ENCODE results near the gene RRP1. TPM values are rescaled to one million over a fixed set of nuclear protein-coding genes. Genes with fewer than 3 reads are reported as not detected.
A peak's percentile ranks its signal among the peaks of the same experiment; 100 is the strongest.

RRP1 gene
- total RNA-seq, 8 experiments from 2014 or later = 11.0 to 38.4 (median 18.3) TPM

- 80 to 88% methylated on average over 4 to 6 of the region's 14 CpGs; no CpG with 5 or more reads in 8 of the 10 experiments for WGBS, 10 experiments
- in situ Hi-C loops (cut with MboI; ENCODE audit: low pct_unique_long_range_greater_than_20kb in 2 of 9, low sequenced_read_pairs in 9 of 9, unreplicated experiment in 9 of 9) = no loop called here
- no peak for ATAC-seq (replicated peaks in 6 of 8)
Observed at GRCh38 chr21:43800566-43800965, 11.2 kb downstream of the RRP1 start.

GRCh38 chr21:43801006-43801783 lies 11.8 kb downstream of the RRP1 start:
- no peak overlapping the region for H3K4me3 ChIP-seq
- no peaks in the 10 kb centered on the region for H3K4me1 ChIP-seq (replicated peaks in 1 of 2)
- no peak overlapping the region for H3K27ac ChIP-seq
- 80 to 100% (median 97%) methylated on average over 1 to 15 of the region's 42 CpGs; no CpG with 5 or more reads in 4 of the 10 experiments for WGBS, 10 experiments
- in situ Hi-C loops (cut with MboI; ENCODE audit: low pct_unique_long_range_greater_than_20kb in 2 of 9, low sequenced_read_pairs in 9 of 9, unreplicated experiment in 9 of 9) = no loop called here
- ATAC-seq (replicated peaks in 6 of 8) = no peak

More at GRCh38 chr21:43800566-43800965, 11.2 kb downstream of the RRP1 start:
- Histone ChIP-seq H3K27ac (no peak overlapping the region), H3K4me3 (no peak overlapping the region), H3K4me1 (replicated peaks in 1 of 2) (no peaks in the 10 kb centered on the region)

GRCh38 chr21:43802713-43803313 lies 13.4 kb downstream of the RRP1 start:
- 80 to 100% (median 81%) methylated on average over 1 to 2 of the region's 14 CpGs; no CpG with 5 or more reads in 6 of the 10 experiments for WGBS, 10 experiments
- in situ Hi-C loops (cut with MboI; ENCODE audit: low pct_unique_long_range_greater_than_20kb in 2 of 9, low sequenced_read_pairs in 9 of 9, unreplicated experiment in 9 of 9) = no loop called here

GRCh38 chr21:43803558-43804300 lies 14.4 kb downstream of the RRP1 start:
- H3K4me3 ChIP-seq = no peak overlapping the region
- 80 to 100% (median 97%) methylated on average over 2 to 11 of the region's 33 CpGs; no CpG with 5 or more reads in 4 of the 10 experiments for WGBS, 10 experiments
- in situ Hi-C loops (cut with MboI; ENCODE audit: low pct_unique_long_range_greater_than_20kb in 2 of 9, low sequenced_read_pairs in 9 of 9, unreplicated experiment in 9 of 9) = no loop called here
- no peaks in the 10 kb centered on the region for H3K4me1 ChIP-seq (replicated peaks in 1 of 2)
- no peak for ATAC-seq (replicated peaks in 6 of 8)
- no peak overlapping the region for H3K27ac ChIP-seq

More at GRCh38 chr21:43802713-43803313, 13.4 kb downstream of the RRP1 start:
- H3K4me3 ChIP-seq = no peak overlapping the region
- no peak for ATAC-seq (replicated peaks in 6 of 8)
- no peaks in the 10 kb centered on the region for H3K4me1 ChIP-seq (replicated peaks in 1 of 2)
- no peak overlapping the region for H3K27ac ChIP-seq

GRCh38 chr21:43805275-43805800 lies 16.0 kb downstream of the RRP1 start:
- peak in 3 of 8 experiments; percentile 71 to 80 (median 71) for ATAC-seq (replicated peaks in 6 of 8)
- in situ Hi-C loops (cut with MboI; ENCODE audit: low pct_unique_long_range_greater_than_20kb in 2 of 9, low sequenced_read_pairs in 9 of 9, unreplicated experiment in 9 of 9) = no loop called here
- Histone ChIP-seq H3K4me3 (no peak overlapping the region), H3K27ac (no peak overlapping the region), H3K4me1 (replicated peaks in 1 of 2) (no peaks in the 10 kb centered on the region)
- 0 to 92% (median 84%) methylated on average over 1 to 13 of the region's 14 CpGs for WGBS, 10 experiments

GRCh38 chr21:43806017-43806710 lies 16.8 kb downstream of the RRP1 start:
- ATAC-seq (replicated peaks in 6 of 8) = no peak
- no peak overlapping the region for H3K27ac ChIP-seq
- in situ Hi-C loops (cut with MboI; ENCODE audit: low pct_unique_long_range_greater_than_20kb in 2 of 9, low sequenced_read_pairs in 9 of 9, unreplicated experiment in 9 of 9) = no loop called here

GRCh38 chr21:43808367-43808766 lies 19.0 kb downstream of the RRP1 start:
- in situ Hi-C loops (cut with MboI; ENCODE audit: low pct_unique_long_range_greater_than_20kb in 2 of 9, low sequenced_read_pairs in 9 of 9, unreplicated experiment in 9 of 9) = no loop called here
- Histone ChIP-seq H3K27ac (no peak overlapping the region), H3K4me1 (replicated peaks in 1 of 2) (peaks cover 0 to 3% of the 10 kb centered on the region in 2 donors), H3K4me3 (no peak overlapping the region)
- WGBS, 10 experiments = 85% methylated on average over 8 of the region's 18 CpGs; no CpG with 5 or more reads in 9 of the 10 experiments
- ATAC-seq (replicated peaks in 6 of 8) = no peak

More at GRCh38 chr21:43806017-43806710, 16.8 kb downstream of the RRP1 start:
- H3K4me1 ChIP-seq (replicated peaks in 1 of 2) = peaks cover 0 to 3% of the 10 kb centered on the region in 2 donors
- no peak overlapping the region for H3K4me3 ChIP-seq
- WGBS, 10 experiments = 67 to 100% (median 98%) methylated on average over 1 to 15 of the region's 21 CpGs; no CpG with 5 or more reads in 4 of the 10 experiments

GRCh38 chr21:43808832-43809251 lies 19.5 kb downstream of the RRP1 start:
- Histone ChIP-seq H3K4me3 (no peak overlapping the region), H3K4me1 (replicated peaks in 1 of 2) (peaks cover 0 to 3% of the 10 kb centered on the region in 2 donors), H3K27ac (no peak overlapping the region)
- WGBS, 10 experiments = 80 to 100% (median 88%) methylated on average over 1 to 8 of the region's 22 CpGs; no CpG with 5 or more reads in 6 of the 10 experiments
- in situ Hi-C loops (cut with MboI; ENCODE audit: low pct_unique_long_range_greater_than_20kb in 2 of 9, low sequenced_read_pairs in 9 of 9, unreplicated experiment in 9 of 9) = no loop called here
- no peak for ATAC-seq (replicated peaks in 6 of 8)

GRCh38 chr21:43809346-43809799 lies 20.0 kb downstream of the RRP1 start:
- 90% methylated on average over 2 of the region's 16 CpGs; no CpG with 5 or more reads in 9 of the 10 experiments for WGBS, 10 experiments
- Histone ChIP-seq H3K4me3 (no peak overlapping the region), H3K4me1 (replicated peaks in 1 of 2) (peaks cover 0 to 3% of the 10 kb centered on the region in 2 donors), H3K27ac (no peak overlapping the region)
- in situ Hi-C loops (cut with MboI; ENCODE audit: low pct_unique_long_range_greater_than_20kb in 2 of 9, low sequenced_read_pairs in 9 of 9, unreplicated experiment in 9 of 9) = no loop called here
- ATAC-seq (replicated peaks in 6 of 8) = no peak

GRCh38 chr21:43809853-43810504 lies 20.6 kb downstream of the RRP1 start:
- H3K4me3 ChIP-seq = no peak overlapping the region
- peaks cover 0 to 3% of the 10 kb centered on the region in 2 donors for H3K4me1 ChIP-seq (replicated peaks in 1 of 2)
- WGBS, 10 experiments = 83 to 90% methylated on average over 2 to 6 of the region's 26 CpGs; no CpG with 5 or more reads in 8 of the 10 experiments
- no peak overlapping the region for H3K27ac ChIP-seq
- peak in 2 of 8 experiments; percentile 3 to 6 for ATAC-seq (replicated peaks in 6 of 8)
- in situ Hi-C loops (cut with MboI; ENCODE audit: low pct_unique_long_range_greater_than_20kb in 2 of 9, low sequenced_read_pairs in 9 of 9, unreplicated experiment in 9 of 9) = no loop called here

GRCh38 chr21:43810505-43811261 lies 21.3 kb downstream of the RRP1 start:
- peaks cover 0 to 3% of the 10 kb centered on the region in 2 donors for H3K4me1 ChIP-seq (replicated peaks in 1 of 2)
- H3K4me3 ChIP-seq = no peak overlapping the region
- in situ Hi-C loops (cut with MboI; ENCODE audit: low pct_unique_long_range_greater_than_20kb in 2 of 9, low sequenced_read_pairs in 9 of 9, unreplicated experiment in 9 of 9) = no loop called here
- 0 to 60% methylated on average over 1 to 3 of the region's 23 CpGs; no CpG with 5 or more reads in 8 of the 10 experiments for WGBS, 10 experiments
- ATAC-seq (replicated peaks in 6 of 8) = peak; percentile 63 to 77 (median 71)
- H3K27ac ChIP-seq = no peak overlapping the region
